ENCODE measurements around the gene OR10V1. TPM values are rescaled to one million over a fixed set of nuclear protein-coding genes. Genes with fewer than 3 reads are reported as not detected.

OR10V1 gene
- total RNA-seq, 1 experiment from 2014 or later: not detected

DNA sequence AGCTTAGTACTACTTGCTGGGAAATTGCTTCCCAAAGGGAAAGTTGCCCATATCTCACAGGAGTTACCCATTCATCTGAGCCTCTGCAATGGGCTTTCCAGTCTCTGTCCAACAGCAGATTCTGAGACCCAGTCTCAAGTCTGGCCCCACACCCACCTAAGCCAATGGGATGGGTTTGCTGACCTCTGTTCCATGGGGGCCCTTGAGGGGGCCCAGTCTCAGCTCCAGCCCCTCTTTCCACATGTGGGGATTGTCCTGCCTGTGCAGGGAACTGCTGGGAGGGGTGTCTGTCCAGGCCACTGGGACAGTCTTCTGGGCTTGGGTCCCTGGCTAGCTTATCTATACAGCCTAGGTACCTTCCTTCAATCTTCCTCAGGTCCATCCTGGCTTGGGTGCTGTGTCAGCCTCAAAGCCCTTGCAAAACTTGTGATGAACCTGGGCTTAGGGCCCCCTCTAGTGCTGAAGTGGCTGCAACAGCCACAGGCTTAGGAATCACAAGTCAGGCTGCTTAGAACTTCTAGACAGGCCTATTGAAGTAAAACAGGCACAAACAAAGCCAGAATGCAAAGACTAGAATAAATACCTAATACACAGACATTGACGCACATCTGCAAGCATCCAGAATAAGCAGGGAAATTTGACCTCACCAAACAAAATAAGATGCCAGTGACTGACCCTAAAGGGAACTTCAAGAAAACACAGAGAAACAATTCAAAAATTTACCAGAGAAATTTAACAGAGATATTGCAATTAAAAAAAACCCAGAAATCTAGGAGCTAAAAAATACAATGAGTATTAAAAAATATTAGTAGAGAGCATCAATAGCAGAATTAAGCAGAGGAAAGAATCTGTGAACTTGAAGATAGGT is 33.1 kb downstream of the OR10V1 start:
- Histone ChIP-seq H3K4me2 (no peak overlapping the region), H2AFZ (no peak overlapping the region), H3K9me3 (ENCODE audit: insufficient read depth, low read depth) (no peaks in the 10 kb centered on the region), H3K36me3 (ENCODE audit: low read depth) (no peaks in the 10 kb centered on the region), H3K79me2 (ENCODE audit: low read depth) (no peaks in the 10 kb centered on the region), H3K27me3 (ENCODE audit: insufficient read depth, low read depth) (no peaks in the 10 kb centered on the region), H4K20me1 (ENCODE audit: insufficient read depth) (no peaks in the 10 kb centered on the region), H3K9me2 (ENCODE audit: insufficient read depth) (no peaks in the 10 kb centered on the region), H3K4me3 (no peak overlapping the region), H3K27ac (no peak overlapping the region), H3F3A (ENCODE audit: insufficient read depth, low read depth) (no peaks in the 10 kb centered on the region), H3K4me1 (replicated peaks; ENCODE audit: insufficient read depth) (no peaks in the 10 kb centered on the region)
- ChIA-PET CTCF (interaction anchor here (0.5 to 0.7 kb wide), 2 partner anchors 12 to 150 kb away, joined by 3 to 6 read pairs; partner anchors contain the start of gene PATL1), POLR2A (ENCODE audit: unreplicated experiment) (interaction anchor here (0.6 kb wide), 1 partner anchor 1968 kb away, joined by 20 read pairs; the partner anchor contains the start of genes MED19 and TMX2)
- peak; percentile 65 to 70 for DNase-seq
- intact Hi-C loops (cut with micrococcal nuclease; ENCODE audit: unreplicated experiment): loop anchor here (1.0 to 5.0 kb wide), 4 partner anchors 248 to 508 kb away; partner anchors contain the start of gene DTX4
- TF ChIP-seq, protein P1, sequence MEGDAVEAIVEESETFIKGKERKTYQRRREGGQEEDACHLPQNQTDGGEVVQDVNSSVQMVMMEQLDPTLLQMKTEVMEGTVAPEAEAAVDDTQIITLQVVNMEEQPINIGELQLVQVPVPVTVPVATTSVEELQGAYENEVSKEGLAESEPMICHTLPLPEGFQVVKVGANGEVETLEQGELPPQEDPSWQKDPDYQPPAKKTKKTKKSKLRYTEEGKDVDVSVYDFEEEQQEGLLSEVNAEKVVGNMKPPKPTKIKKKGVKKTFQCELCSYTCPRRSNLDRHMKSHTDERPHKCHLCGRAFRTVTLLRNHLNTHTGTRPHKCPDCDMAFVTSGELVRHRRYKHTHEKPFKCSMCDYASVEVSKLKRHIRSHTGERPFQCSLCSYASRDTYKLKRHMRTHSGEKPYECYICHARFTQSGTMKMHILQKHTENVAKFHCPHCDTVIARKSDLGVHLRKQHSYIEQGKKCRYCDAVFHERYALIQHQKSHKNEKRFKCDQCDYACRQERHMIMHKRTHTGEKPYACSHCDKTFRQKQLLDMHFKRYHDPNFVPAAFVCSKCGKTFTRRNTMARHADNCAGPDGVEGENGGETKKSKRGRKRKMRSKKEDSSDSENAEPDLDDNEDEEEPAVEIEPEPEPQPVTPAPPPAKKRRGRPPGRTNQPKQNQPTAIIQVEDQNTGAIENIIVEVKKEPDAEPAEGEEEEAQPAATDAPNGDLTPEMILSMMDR (conservative IDR thresholded peaks at IDR 0.05): peak; percentile 87
- no peak for TF ChIP-seq EZH2 (IDR thresholded peaks at IDR 0.05; ENCODE audit: low read depth)
- BruUV-seq (replicated peaks): no TSS peak

DNA sequence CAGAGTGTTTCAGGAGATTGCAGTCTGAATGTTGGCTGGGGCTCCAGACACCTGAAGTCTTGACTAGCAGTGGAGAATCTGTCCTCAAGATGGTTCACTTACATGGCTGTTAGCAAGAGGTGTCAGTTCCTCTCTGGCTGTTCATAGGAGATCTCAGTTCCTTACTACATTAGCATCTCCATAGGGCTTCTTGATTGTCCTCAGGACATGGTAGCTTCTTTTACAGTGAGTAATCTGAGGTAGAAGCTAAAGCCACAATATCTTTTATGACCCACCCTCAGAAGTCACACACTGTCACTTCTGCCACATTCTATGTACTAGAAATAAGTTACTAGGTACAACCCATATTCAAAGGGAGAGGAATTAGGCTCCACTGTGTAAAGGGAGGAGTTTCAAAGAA is 34.3 kb downstream of the OR10V1 start:
- no peak overlapping the region for H3K27ac ChIP-seq
- H3K27me3 ChIP-seq (ENCODE audit: insufficient read depth, low read depth): no peaks in the 10 kb centered on the region
- H2AFZ ChIP-seq: no peak overlapping the region
- no peak for DNase-seq
- no peaks in the 10 kb centered on the region for H3K79me2 ChIP-seq (ENCODE audit: low read depth)
- H3K36me3 ChIP-seq (ENCODE audit: low read depth): no peaks in the 10 kb centered on the region
- ChIA-PET CTCF (no interaction called here), POLR2A (ENCODE audit: unreplicated experiment) (no interaction called here)
- H3K4me3 ChIP-seq: no peak overlapping the region
- BruUV-seq (replicated peaks): no TSS peak
- intact Hi-C loops (cut with micrococcal nuclease; ENCODE audit: unreplicated experiment): no loop called here
- no peaks in the 10 kb centered on the region for H3K9me2 ChIP-seq (ENCODE audit: insufficient read depth)
- no peaks in the 10 kb centered on the region for H3K9me3 ChIP-seq (ENCODE audit: insufficient read depth, low read depth)
- no peaks in the 10 kb centered on the region for H4K20me1 ChIP-seq (ENCODE audit: insufficient read depth)
- H3K4me2 ChIP-seq: no peak overlapping the region
- no peak for TF ChIP-seq EZH2 (IDR thresholded peaks at IDR 0.05; ENCODE audit: low read depth)
- TF ChIP-seq, protein P1 (conservative IDR thresholded peaks at IDR 0.05): no peak
- no peaks in the 10 kb centered on the region for H3K4me1 ChIP-seq (replicated peaks; ENCODE audit: insufficient read depth)
- no peaks in the 10 kb centered on the region for H3F3A ChIP-seq (ENCODE audit: insufficient read depth, low read depth)

DNA sequence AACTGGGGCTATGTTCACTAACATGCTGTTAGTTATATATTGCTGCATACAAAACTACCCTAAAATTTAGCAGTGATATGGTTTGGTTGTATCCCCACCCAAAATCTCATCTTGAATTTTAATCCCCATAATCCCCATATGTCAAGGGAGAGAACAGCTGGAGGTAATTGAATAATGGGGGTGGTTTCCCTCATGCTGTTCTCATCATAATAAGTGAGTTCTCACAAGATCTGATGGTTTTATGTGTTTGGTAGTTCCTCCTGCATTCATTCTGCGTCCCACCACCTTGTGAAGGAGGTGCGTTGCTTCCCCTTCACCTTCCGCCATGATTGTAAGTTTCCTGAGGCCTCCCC is 34.9 kb downstream of the OR10V1 start:
- no peaks in the 10 kb centered on the region for H3K36me3 ChIP-seq (ENCODE audit: low read depth)
- ChIA-PET CTCF (no interaction called here), POLR2A (ENCODE audit: unreplicated experiment) (no interaction called here)
- no peak overlapping the region for H2AFZ ChIP-seq
- H3K4me1 ChIP-seq (replicated peaks; ENCODE audit: insufficient read depth): no peaks in the 10 kb centered on the region
- TF ChIP-seq, protein P1 (conservative IDR thresholded peaks at IDR 0.05): no peak
- H3K4me2 ChIP-seq: no peak overlapping the region
- no peak overlapping the region for H3K27ac ChIP-seq
- H3F3A ChIP-seq (ENCODE audit: insufficient read depth, low read depth): no peaks in the 10 kb centered on the region
- H3K27me3 ChIP-seq (ENCODE audit: insufficient read depth, low read depth): no peaks in the 10 kb centered on the region
- H3K9me2 ChIP-seq (ENCODE audit: insufficient read depth): no peaks in the 10 kb centered on the region
- DNase-seq: no peak
- H3K4me3 ChIP-seq: no peak overlapping the region
- no peaks in the 10 kb centered on the region for H4K20me1 ChIP-seq (ENCODE audit: insufficient read depth)
- H3K9me3 ChIP-seq (ENCODE audit: insufficient read depth, low read depth): no peaks in the 10 kb centered on the region
- no TSS peak for BruUV-seq (replicated peaks)
- intact Hi-C loops (cut with micrococcal nuclease; ENCODE audit: unreplicated experiment): no loop called here
- no peaks in the 10 kb centered on the region for H3K79me2 ChIP-seq (ENCODE audit: low read depth)
